DMS114 treated with DMSO at 0.1 percent for 48 hours (cell line): ENCODE measurements around the gene WARS2.
"Not testable (repeated sequence)": the region's sequence is repeated elsewhere in the genome, so short reads cannot be mapped to it uniquely, and the experiment has no call there.

Experiments
- DNase-seq: peaks from one replicate; lab custom pipeline; 2025; ENCODE audit not compliant: unreplicated experiment; lab: John Stamatoyannopoulos, UW

WARS2 gene

DNA sequence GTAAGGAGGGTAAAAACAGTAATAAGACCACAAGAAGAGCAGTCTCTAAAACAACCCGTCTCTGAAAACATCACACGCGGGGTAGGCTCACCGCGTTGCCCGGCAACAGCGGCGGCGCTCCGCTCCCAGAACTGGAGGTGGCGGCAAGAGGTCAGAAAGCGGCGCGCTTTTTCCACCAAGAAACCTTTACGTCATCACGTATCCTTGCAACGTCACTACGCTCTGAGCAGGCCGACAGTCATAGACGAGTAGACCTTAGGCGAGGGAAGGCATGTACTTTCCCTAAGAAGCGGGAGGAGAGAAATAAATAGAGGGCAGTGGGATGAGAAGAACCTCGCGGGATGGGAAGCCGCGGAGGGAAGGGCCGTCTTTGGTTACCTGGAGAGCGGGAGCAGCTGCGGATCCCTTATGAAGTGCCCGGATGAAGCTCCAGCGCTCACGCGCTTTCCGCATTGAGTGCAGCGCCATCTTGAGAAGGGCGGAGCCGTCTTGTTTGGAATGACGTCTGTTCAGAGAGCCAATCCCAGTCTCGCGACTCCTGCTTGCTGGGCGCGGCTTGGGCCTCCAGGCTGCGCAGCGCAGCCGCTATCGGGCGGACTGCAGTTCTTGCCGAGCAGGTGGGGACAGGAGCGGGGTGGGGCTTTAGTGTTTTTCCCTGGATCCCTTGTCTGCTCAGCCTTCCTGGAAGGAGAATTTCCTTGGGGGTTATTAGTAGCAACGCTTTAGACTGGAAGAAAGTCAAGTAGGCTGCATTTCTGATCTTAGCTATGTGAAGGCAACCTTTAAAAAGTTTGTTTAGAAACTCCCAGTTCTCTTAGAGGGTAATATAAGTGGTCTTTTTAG is at the start of gene WARS2:
Gene WARS2 (minus strand): TSS at position 477 of the 843 bp plus-strand sequence. CDS start 9 bp downstream, at position 468.
- peak; percentile 98 for DNase-seq

GRCh38 chr1:119188926-119189325 is 48.5 kb upstream of the WARS2 start:
- no peak for DNase-seq

DNA sequence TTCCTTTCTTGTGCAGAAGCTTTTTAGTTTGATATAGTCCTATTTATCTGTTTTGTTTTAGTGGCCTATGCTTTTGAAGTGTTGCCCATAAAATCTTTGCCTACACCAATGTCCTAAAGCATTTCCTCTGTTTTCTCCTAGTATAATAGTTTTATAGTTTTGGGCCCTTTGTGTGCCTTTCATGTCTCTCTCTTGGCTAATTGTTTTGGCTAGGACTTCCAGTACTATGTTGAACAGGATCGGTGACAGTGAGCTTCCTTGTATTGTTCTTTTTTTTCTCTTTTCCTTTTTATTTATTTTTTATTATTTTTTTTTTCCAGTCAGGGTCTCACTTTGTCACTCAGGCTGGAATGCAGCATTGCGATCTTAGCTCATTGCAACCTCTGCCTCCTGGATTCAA is 47.0 kb upstream of the WARS2 start:
- DNase-seq = no peak

DNA sequence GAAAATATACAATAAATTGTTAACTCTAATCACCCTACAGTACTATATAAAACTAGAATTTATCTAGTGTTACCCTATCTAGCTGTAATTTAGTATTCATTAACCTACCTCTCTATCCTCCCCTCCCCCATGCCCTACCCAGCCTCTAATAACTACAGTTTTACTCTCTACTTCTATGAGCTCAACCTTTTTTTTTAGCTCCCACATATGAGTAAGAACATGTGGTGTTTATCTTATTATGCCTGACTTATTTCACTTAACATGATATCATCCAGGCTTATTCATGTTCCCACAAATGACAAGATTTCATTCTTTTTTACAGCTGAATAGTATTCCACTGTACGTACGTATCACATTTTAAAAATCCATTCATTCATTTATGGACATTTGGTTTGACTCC is 46.0 kb upstream of the WARS2 start:
- no peak for DNase-seq

DNA sequence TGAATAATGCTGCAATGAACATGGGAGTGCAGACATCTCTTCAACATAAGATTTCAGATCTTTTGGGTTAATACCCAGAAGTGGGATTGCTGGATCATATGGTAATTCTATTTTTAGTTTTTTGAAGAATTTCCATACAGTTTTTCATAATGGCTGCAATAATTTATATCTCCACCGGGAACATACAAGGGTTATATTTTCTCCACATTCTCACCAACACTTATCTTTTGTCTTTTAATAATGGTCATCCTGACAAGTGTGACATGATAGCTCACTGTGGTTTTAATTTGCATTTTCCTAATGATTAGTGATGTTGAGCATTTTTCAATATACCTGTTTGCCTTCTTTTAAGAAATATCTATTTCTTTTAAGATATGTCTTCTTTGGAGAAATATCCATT is 44.5 kb upstream of the WARS2 start:
- no peak for DNase-seq

- DNase-seq = no peak
These were observed 40.8 kb upstream of the WARS2 start for GRCh38 chr1:119181218-119181617.

GRCh38 chr1:119179051-119179450 is 38.6 kb upstream of the WARS2 start:
- DNase-seq = no peak

DNA sequence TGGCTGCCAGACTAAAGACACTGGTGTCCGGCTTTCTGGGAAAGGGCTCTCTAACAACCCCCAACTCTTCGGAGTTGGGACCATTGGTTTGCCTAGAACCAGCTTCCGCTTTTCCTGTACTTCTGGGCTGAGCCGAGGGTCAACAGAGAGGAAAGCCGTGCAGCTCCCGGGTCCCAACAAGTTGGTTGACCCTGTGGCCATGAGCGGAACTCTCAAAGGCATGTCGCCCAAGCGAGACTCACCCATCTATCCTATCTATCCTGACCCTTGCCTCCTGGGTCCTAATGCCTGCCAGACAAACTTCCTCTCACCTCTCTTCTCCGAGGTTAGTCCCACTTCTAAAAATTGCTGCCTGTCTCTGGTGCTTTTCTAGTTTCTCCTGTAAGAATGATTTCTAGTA is 32.5 kb upstream of the WARS2 start:
- not testable (repeated sequence) for DNase-seq

GRCh38 chr1:119171381-119172010 is 31.0 kb upstream of the WARS2 start:
- DNase-seq = not testable (repeated sequence)

- no peak for DNase-seq
These were observed 22.9 kb upstream of the WARS2 start for GRCh38 chr1:119163396-119163795.

GRCh38 chr1:119160866-119161265 is 20.4 kb upstream of the WARS2 start:
- DNase-seq = no peak

- no peak for DNase-seq
These were observed 20.0 kb upstream of the WARS2 start for GRCh38 chr1:119160409-119160808.

- DNase-seq = no peak
These were observed 19.5 kb upstream of the WARS2 start for GRCh38 chr1:119159966-119160365.

- DNase-seq = no peak
These were observed 18.7 kb upstream of the WARS2 start for GRCh38 chr1:119159111-119159510.

DNA sequence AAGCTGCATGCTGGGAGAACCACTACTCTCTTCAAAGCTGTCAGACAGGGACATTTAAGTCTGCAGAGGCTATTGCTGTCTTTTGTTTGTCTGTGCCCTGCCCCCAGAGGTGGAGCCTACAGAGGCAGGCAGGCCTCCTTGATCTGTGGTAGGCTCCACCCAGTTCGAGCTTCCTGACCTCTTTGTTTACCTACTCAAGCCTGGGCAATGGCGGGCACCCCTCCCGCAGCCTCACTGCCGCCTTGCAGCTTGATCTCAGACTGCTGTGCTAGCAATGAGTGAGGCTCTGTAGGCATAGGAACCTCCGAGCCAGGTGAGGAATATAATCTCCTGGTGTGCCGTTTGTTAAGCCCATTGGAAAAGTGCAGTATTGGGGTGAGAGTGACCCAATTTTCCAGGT is 16.3 kb upstream of the WARS2 start:
- not testable (repeated sequence) for DNase-seq

- not testable (repeated sequence) for DNase-seq
These were observed 14.6 kb upstream of the WARS2 start for GRCh38 chr1:119155069-119155468.

DNA sequence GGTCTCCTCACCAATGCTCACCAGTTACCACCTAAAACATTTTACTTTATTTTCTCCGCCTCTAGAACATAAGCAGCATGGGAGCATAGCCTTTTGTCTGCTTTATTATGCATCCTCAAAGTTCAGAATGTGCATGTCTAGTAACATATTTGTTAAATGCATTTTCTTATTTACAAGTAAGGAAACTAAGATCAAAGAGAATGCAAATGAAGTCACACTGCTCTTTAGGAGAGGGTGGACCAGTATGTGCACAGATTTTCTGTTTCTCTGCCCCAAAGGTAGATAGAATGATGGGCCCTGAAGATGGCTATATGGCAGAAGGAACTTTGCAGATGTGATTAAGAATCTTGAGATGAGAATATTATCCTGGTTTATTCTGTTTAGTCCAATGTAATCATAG is 9.7 kb upstream of the WARS2 start:
- no peak for DNase-seq

DNA sequence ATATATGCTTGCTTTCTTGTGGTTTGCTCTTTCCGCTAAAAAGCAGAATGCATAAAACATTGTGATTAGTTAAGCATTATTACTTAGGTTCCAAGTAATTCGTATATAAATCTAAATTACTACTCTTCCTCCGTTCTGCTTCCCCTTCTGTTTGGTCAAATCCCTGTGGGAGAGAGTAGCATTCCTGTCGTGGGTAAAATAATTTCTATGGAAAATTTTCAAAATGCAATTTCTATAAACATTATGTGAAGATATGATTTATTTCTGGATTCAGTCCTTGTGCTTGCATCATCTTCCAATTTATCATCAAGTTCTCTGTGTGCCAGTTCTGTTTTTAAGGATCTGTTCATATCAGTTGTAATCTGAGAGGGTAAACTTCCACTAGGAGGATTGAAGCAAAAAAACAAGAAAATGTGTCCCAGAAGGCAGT is 7.2 kb upstream of the WARS2 start:
- DNase-seq = no peak

DNA sequence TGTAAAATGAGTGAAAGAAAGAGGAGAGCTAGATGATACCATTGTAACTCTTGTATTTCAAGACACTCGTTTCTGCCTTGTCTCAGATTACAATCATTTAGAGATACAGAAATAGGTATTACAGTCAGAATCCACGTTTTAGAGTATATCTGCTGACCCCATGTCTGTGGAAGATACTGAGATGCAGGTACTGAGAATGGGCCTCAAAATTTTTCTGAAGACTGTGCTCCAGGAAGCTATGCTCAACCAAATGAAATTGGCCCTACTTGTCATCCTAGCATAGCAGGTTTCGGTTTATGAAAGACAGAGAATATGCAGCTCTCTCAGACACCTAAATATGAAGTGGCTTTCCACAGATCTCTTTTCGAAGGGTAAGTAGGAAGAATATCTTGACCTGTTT is 6.0 kb upstream of the WARS2 start:
- DNase-seq = no peak

DNA sequence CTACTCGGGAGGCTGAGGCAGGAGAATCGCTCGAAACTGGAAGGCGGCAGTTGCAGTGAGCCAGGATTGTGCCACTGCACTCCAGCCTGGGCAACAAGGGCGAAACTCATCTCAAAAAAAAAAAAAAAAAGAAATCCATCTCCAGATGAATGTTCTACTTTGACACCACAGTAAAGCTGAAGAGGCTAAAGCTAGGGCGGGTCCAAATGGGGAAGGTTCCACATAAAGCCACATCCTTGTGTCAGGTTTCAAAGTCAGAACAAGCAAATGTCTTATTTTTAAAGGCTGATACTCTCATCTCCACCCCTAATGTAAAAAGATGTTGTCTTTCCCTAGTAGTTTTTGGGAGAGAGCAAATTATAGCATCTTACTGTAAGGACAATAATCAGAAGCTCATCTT is 4.4 kb upstream of the WARS2 start:
- DNase-seq = no peak

- no peak for DNase-seq
These were observed 3.3 kb upstream of the WARS2 start for GRCh38 chr1:119143706-119144105.

GRCh38 chr1:119141660-119142059 is 1.2 kb upstream of the WARS2 start:
- DNase-seq = no peak
